Fibroblast of villous mesenchyme (primary cell): Measurements from ENCODE around the gene MACC1. TPM values are rescaled to one million over a fixed set of nuclear protein-coding genes. Genes with fewer than 3 reads are reported as not detected.

Experiments used
- DNase-seq: peaks from one replicate; pipeline ENCODE4 v3.0.0-alpha.2; 2010; ENCODE audit warnings: low read depth
- H3K4me3 ChIP-seq: 2 replicates; pipeline ENCODE4 v1.5.1; 2011; ENCODE audit warnings: low read depth, mild to moderate bottlenecking, low read length
- CTCF ChIP-seq: IDR thresholded peaks from 2 replicates; pipeline ENCODE4 v1.5.1; 2012; ENCODE audit warnings: low read depth, mild to moderate bottlenecking, low read length; ENCODE audit not compliant: insufficient read depth
- total RNA-seq: library from RNA; depleted of rRNA; stranded (reverse); fragments of >200 nt; gene quantifications from 2 replicates; pipeline ENCODE4 v1.2.3, GENCODE V29; 2012

The MACC1 gene
- total RNA-seq, 1 donor = under 0.01 TPM

- no peak overlapping the region for H3K4me3 ChIP-seq
- no peak for TF ChIP-seq CTCF
- DNase-seq = no peak
Measured at GRCh38 chr7:20219062-20219445, 1.9 kb upstream of the MACC1 start.

GRCh38 chr7:20218279-20218678 is 1.1 kb upstream of the MACC1 start:
- H3K4me3 ChIP-seq = no peak overlapping the region
- no peak for TF ChIP-seq CTCF
- no peak for DNase-seq

GRCh38 chr7:20216406-20217036 is 663 bp downstream of the MACC1 start:
- H3K4me3 ChIP-seq = no peak overlapping the region
- no peak for TF ChIP-seq CTCF
- no peak for DNase-seq

GRCh38 chr7:20214921-20215669 is 2.1 kb downstream of the MACC1 start:
- no peak for DNase-seq
- no peak for TF ChIP-seq CTCF
- no peak overlapping the region for H3K4me3 ChIP-seq

- no peak for DNase-seq
- no peak for TF ChIP-seq CTCF
- no peak overlapping the region for H3K4me3 ChIP-seq
Measured at GRCh38 chr7:20214132-20214531, 3.1 kb downstream of the MACC1 start.

- no peak for TF ChIP-seq CTCF
- DNase-seq = no peak
- H3K4me3 ChIP-seq = no peak overlapping the region
Measured at GRCh38 chr7:20213378-20213777, 3.8 kb downstream of the MACC1 start.
